Measurements from ENCODE around the gene PES1.
"Not testable (repeated sequence)": the region's sequence is repeated elsewhere in the genome, so short reads cannot be mapped to it uniquely, and the experiment has no call there.

Gene PES1

GRCh38 chr22:30574095-30574981 lies 17.4 kb downstream of the PES1 start, which contains the start of gene GAL3ST1:
GAL3ST1 (minus strand) TSS chr22:30574665; CDS start chr22:30557392, 17,273 bp downstream.
- FAIRE-seq: no peak

GRCh38 chr22:30573594-30574094 lies 18.1 kb downstream of the PES1 start:
- FAIRE-seq: no peak

GRCh38 chr22:30572840-30573593 lies 18.7 kb downstream of the PES1 start:
- no peak for FAIRE-seq

- FAIRE-seq: no peak
Measured at GRCh38 chr22:30572210-30572609, 19.5 kb downstream of the PES1 start.

GRCh38 chr22:30569674-30570202 lies 22.0 kb downstream of the PES1 start:
- no peak for FAIRE-seq

- FAIRE-seq: no peak
Measured at GRCh38 chr22:30568137-30568805, 23.4 kb downstream of the PES1 start.

GRCh38 chr22:30567277-30567676 lies 24.4 kb downstream of the PES1 start:
- not testable (repeated sequence) for FAIRE-seq

GRCh38 chr22:30566125-30566524 lies 25.6 kb downstream of the PES1 start:
- FAIRE-seq: no peak

- FAIRE-seq: no peak
Measured at GRCh38 chr22:30565341-30565740, 26.4 kb downstream of the PES1 start.

GRCh38 chr22:30564761-30565119 lies 27.0 kb downstream of the PES1 start:
- no peak for FAIRE-seq

GRCh38 chr22:30564045-30564760 lies 27.5 kb downstream of the PES1 start:
- no peak for FAIRE-seq

GRCh38 chr22:30562366-30562765 lies 29.3 kb downstream of the PES1 start:
- FAIRE-seq: no peak

GRCh38 chr22:30561402-30562189 lies 30.1 kb downstream of the PES1 start:
- no peak for FAIRE-seq

GRCh38 chr22:30560643-30561202 lies 31.0 kb downstream of the PES1 start:
- FAIRE-seq: not testable (repeated sequence)

- no peak for FAIRE-seq
Measured at GRCh38 chr22:30559889-30560288, 31.8 kb downstream of the PES1 start.

GRCh38 chr22:30557243-30557642 lies 34.5 kb downstream of the PES1 start:
- no peak for FAIRE-seq

- FAIRE-seq: no peak
Measured at GRCh38 chr22:30556388-30556787, 35.3 kb downstream of the PES1 start.

- no peak for FAIRE-seq
Measured at GRCh38 chr22:30555282-30556210, 36.2 kb downstream of the PES1 start.

- FAIRE-seq: no peak
Measured at GRCh38 chr22:30553971-30554370, 37.7 kb downstream of the PES1 start.

GRCh38 chr22:30552719-30553118 lies 39.0 kb downstream of the PES1 start:
- no peak for FAIRE-seq
